IgD-negative memory B cell (primary cell): ENCODE measurements around the gene SLC45A2. TPM values are rescaled to one million over a fixed set of nuclear protein-coding genes. Genes with fewer than 3 reads are reported as not detected.
"Not testable (repeated sequence)": the region's sequence is repeated elsewhere in the genome, so short reads cannot be mapped to it uniquely, and the experiment has no call there.

ENCODE experiments used
- H3K27ac Mint-ChIP-seq, 3 donors: one replicate each; pipeline ENCODE4 v1.8.0; 2020 to 2022; ENCODE audit warnings: mild to moderate bottlenecking in 3 of 3, mixed read lengths in 3 of 3, moderate library complexity in 1 of 3
- H3K27me3 Mint-ChIP-seq: one replicate; pipeline ENCODE4 v1.8.0; 2021; ENCODE audit warnings: mixed read lengths
- H3K36me3 Mint-ChIP-seq: one replicate; pipeline ENCODE4 v1.8.0; 2020; ENCODE audit warnings: mild to moderate bottlenecking, mixed read lengths
- H3K4me1 Mint-ChIP-seq, 3 donors: one replicate each; pipeline ENCODE4 v1.8.0; 2020 to 2022; ENCODE audit warnings: mixed read lengths in 3 of 3, mild to moderate bottlenecking in 1 of 3
- H3K4me3 Mint-ChIP-seq, 4 donors: one replicate each; pipeline ENCODE4 v1.8.0; 2020 to 2022; ENCODE audit warnings: mild to moderate bottlenecking in 4 of 4, mixed read lengths in 4 of 4, moderate library complexity in 3 of 4
- H3K9me3 Mint-ChIP-seq, 3 donors: one replicate each; pipeline ENCODE4 v1.8.0; 2020 to 2021; ENCODE audit warnings: mixed read lengths in 3 of 3, mild to moderate bottlenecking in 1 of 3
- polyA plus RNA-seq: library from polyadenylated mRNA; unstranded; fragments of 300-500 nt; fragmentation: Illumina TruSeq; gene quantifications from one replicate; pipeline ENCODE4 v1.2.3, GENCODE V29; 2021

SLC45A2 gene
- polyA plus RNA-seq, 1 donor from 2014 or later: not detected

- H3K4me1 Mint-ChIP-seq: peaks cover 0 to 2% (median 0%) of the 10 kb centered on the region in 3 donors
- H3K9me3 Mint-ChIP-seq: peaks cover 0 to 2% (median 0%) of the 10 kb centered on the region in 3 donors
- no peak overlapping the region for H3K27ac Mint-ChIP-seq
Observed at GRCh38 chr5:33966805-33967204, 17.7 kb downstream of the SLC45A2 start.

GRCh38 chr5:33964132-33964700 is 20.3 kb downstream of the SLC45A2 start:
- H3K36me3 Mint-ChIP-seq: no peaks in the 10 kb centered on the region
- peaks cover 4% of the 10 kb centered on the region for H3K27me3 Mint-ChIP-seq
- H3K4me3 Mint-ChIP-seq: no peak overlapping the region
- peaks cover 0 to 2% (median 0%) of the 10 kb centered on the region in 3 donors for H3K4me1 Mint-ChIP-seq
- peaks cover 0 to 2% (median 0%) of the 10 kb centered on the region in 3 donors for H3K9me3 Mint-ChIP-seq
- H3K27ac Mint-ChIP-seq: no peak overlapping the region

More at GRCh38 chr5:33966805-33967204, 17.7 kb downstream of the SLC45A2 start:
- H3K36me3 Mint-ChIP-seq: no peaks in the 10 kb centered on the region
- H3K27me3 Mint-ChIP-seq: peaks cover 4% of the 10 kb centered on the region
- H3K4me3 Mint-ChIP-seq: no peak overlapping the region

GRCh38 chr5:33958176-33958575 is 26.3 kb downstream of the SLC45A2 start:
- Mint-ChIP-seq H3K27me3 (peaks cover 9% of the 10 kb centered on the region), H3K4me3 (no peak overlapping the region), H3K4me1 (no peaks in the 10 kb centered on the region), H3K9me3 (peaks cover 4 to 13% (median 10%) of the 10 kb centered on the region in 3 donors), H3K36me3 (no peaks in the 10 kb centered on the region), H3K27ac (no peak overlapping the region)

GRCh38 chr5:33957577-33958150 is 26.8 kb downstream of the SLC45A2 start:
- Mint-ChIP-seq H3K4me1 (no peaks in the 10 kb centered on the region), H3K27me3 (peaks cover 7% of the 10 kb centered on the region), H3K9me3 (peaks cover 4 to 13% (median 10%) of the 10 kb centered on the region in 3 donors), H3K27ac (no peak overlapping the region), H3K4me3 (no peak overlapping the region), H3K36me3 (no peaks in the 10 kb centered on the region)

- not testable (repeated sequence) for H3K36me3 Mint-ChIP-seq, H3K4me1 Mint-ChIP-seq, H3K4me3 Mint-ChIP-seq, H3K27me3 Mint-ChIP-seq
- Mint-ChIP-seq H3K27ac (peak overlapping the region in 1 of 3 donors; percentile 48), H3K9me3 (peaks cover 4 to 13% (median 8%) of the 10 kb centered on the region in 3 donors)
Observed at GRCh38 chr5:33952175-33952574, 32.3 kb downstream of the SLC45A2 start.

- no peaks in the 10 kb centered on the region for H3K36me3 Mint-ChIP-seq
- H3K4me1 Mint-ChIP-seq: no peaks in the 10 kb centered on the region
- H3K27ac Mint-ChIP-seq: no peak overlapping the region
- no peak overlapping the region for H3K4me3 Mint-ChIP-seq
- H3K27me3 Mint-ChIP-seq: peaks cover 11% of the 10 kb centered on the region
- peaks cover 0 to 2% (median 0%) of the 10 kb centered on the region in 3 donors for H3K9me3 Mint-ChIP-seq
Observed at GRCh38 chr5:33944543-33945132, 39.9 kb downstream of the SLC45A2 start.

- no peak overlapping the region for H3K4me3 Mint-ChIP-seq
- H3K36me3 Mint-ChIP-seq: no peaks in the 10 kb centered on the region
- H3K4me1 Mint-ChIP-seq: peaks cover 0 to 3% (median 0%) of the 10 kb centered on the region in 3 donors
Observed at GRCh38 chr5:33941090-33941489, 43.4 kb downstream of the SLC45A2 start.

GRCh38 chr5:33939556-33940262 is 44.8 kb downstream of the SLC45A2 start:
- H3K27ac Mint-ChIP-seq: no peak overlapping the region
- H3K4me1 Mint-ChIP-seq: peaks cover 0 to 4% (median 2%) of the 10 kb centered on the region in 3 donors
- no peak overlapping the region for H3K4me3 Mint-ChIP-seq
- H3K36me3 Mint-ChIP-seq: no peaks in the 10 kb centered on the region
- no peaks in the 10 kb centered on the region for H3K9me3 Mint-ChIP-seq
- peaks cover 35% of the 10 kb centered on the region for H3K27me3 Mint-ChIP-seq

More at GRCh38 chr5:33941090-33941489, 43.4 kb downstream of the SLC45A2 start:
- Mint-ChIP-seq H3K27ac (no peak overlapping the region), H3K9me3 (no peaks in the 10 kb centered on the region), H3K27me3 (peaks cover 32% of the 10 kb centered on the region)

- peaks cover 35% of the 10 kb centered on the region for H3K27me3 Mint-ChIP-seq
- H3K4me3 Mint-ChIP-seq: no peak overlapping the region
- H3K27ac Mint-ChIP-seq: peak overlapping the region in 1 of 3 donors; percentile 11
- H3K4me1 Mint-ChIP-seq: peaks cover 2 to 12% (median 10%) of the 10 kb centered on the region in 3 donors
- no peaks in the 10 kb centered on the region for H3K9me3 Mint-ChIP-seq
- H3K36me3 Mint-ChIP-seq: no peaks in the 10 kb centered on the region
Observed at GRCh38 chr5:33938881-33939280, 45.6 kb downstream of the SLC45A2 start.

- Mint-ChIP-seq H3K27me3 (peaks cover 35% of the 10 kb centered on the region), H3K36me3 (no peaks in the 10 kb centered on the region), H3K4me1 (peaks cover 5 to 16% (median 14%) of the 10 kb centered on the region in 3 donors), H3K27ac (peak overlapping the region in 1 of 3 donors; percentile 11), H3K9me3 (no peaks in the 10 kb centered on the region), H3K4me3 (no peak overlapping the region)
Observed at GRCh38 chr5:33938507-33938796, 46.0 kb downstream of the SLC45A2 start.

GRCh38 chr5:33937707-33938506 is 46.6 kb downstream of the SLC45A2 start:
- peak overlapping the region in 1 of 3 donors; percentile 11 for H3K27ac Mint-ChIP-seq
- H3K36me3 Mint-ChIP-seq: no peaks in the 10 kb centered on the region
- peaks cover 5 to 21% (median 14%) of the 10 kb centered on the region in 3 donors for H3K4me1 Mint-ChIP-seq
- H3K4me3 Mint-ChIP-seq: no peak overlapping the region
- H3K27me3 Mint-ChIP-seq: peaks cover 35% of the 10 kb centered on the region
- no peaks in the 10 kb centered on the region for H3K9me3 Mint-ChIP-seq

GRCh38 chr5:33937017-33937706 is 47.3 kb downstream of the SLC45A2 start:
- Mint-ChIP-seq H3K27me3 (peaks cover 31% of the 10 kb centered on the region), H3K4me1 (peaks cover 5 to 21% (median 14%) of the 10 kb centered on the region in 3 donors), H3K27ac (no peak overlapping the region), H3K36me3 (no peaks in the 10 kb centered on the region), H3K4me3 (no peak overlapping the region), H3K9me3 (no peaks in the 10 kb centered on the region)

GRCh38 chr5:33936381-33937016 is 48.0 kb downstream of the SLC45A2 start, which contains the start of gene RXFP3:
RXFP3 (plus strand) TSS chr5:33936386; CDS start chr5:33936741, 355 bp downstream.
- Mint-ChIP-seq H3K36me3 (no peaks in the 10 kb centered on the region), H3K9me3 (no peaks in the 10 kb centered on the region), H3K4me1 (peaks cover 5 to 21% (median 14%) of the 10 kb centered on the region in 3 donors), H3K4me3 (peak within 1 kb of the TSS in 1 of 4 donors; percentile 9), H3K27ac (peak within 1 kb of the TSS in 2 of 3 donors; percentile 31 to 73), H3K27me3 (peaks cover 28% of the 10 kb centered on the region)

GRCh38 chr5:33936004-33936380 is 48.5 kb downstream of the SLC45A2 start:
- Mint-ChIP-seq H3K4me3 (peak overlapping the region in 1 of 4 donors; percentile 9), H3K4me1 (peaks cover 5 to 21% (median 14%) of the 10 kb centered on the region in 3 donors), H3K9me3 (no peaks in the 10 kb centered on the region), H3K27me3 (peaks cover 28% of the 10 kb centered on the region), H3K27ac (peak overlapping the region in 1 of 3 donors; percentile 73), H3K36me3 (no peaks in the 10 kb centered on the region)
